Large intestine (tissue), 3 donors: Measurements from ENCODE around the gene PKD1. TPM values are rescaled to one million over a fixed set of nuclear protein-coding genes. Genes with fewer than 3 reads are reported as not detected.

ENCODE experiments used
- DNase-seq, 2 donors: peaks; one replicate each; pipeline versions ENCODE4 v3.0.0 to v3.0.0-alpha.2; 2013
- H3K27ac ChIP-seq: one replicate; pipeline ENCODE4 v1.5.1; 2013; ENCODE audit warnings: low read length
- H3K27me3 ChIP-seq: 2 replicates; pipeline ENCODE4 v1.6.1; 2013; ENCODE audit warnings: low read length; ENCODE audit not compliant: control insufficient read depth, insufficient read depth
- H3K36me3 ChIP-seq: 2 replicates; pipeline ENCODE4 v1.6.1; 2013; ENCODE audit warnings: low read length; ENCODE audit not compliant: control insufficient read depth, insufficient read depth
- H3K4me1 ChIP-seq: one replicate; pipeline ENCODE4 v1.6.1; 2013; ENCODE audit warnings: low read length; ENCODE audit not compliant: control insufficient read depth, insufficient read depth
- H3K4me3 ChIP-seq: one replicate; pipeline ENCODE4 v1.5.1; 2013; ENCODE audit warnings: low read length
- H3K9me3 ChIP-seq: one replicate; pipeline ENCODE4 v1.6.1; 2013; ENCODE audit warnings: mild to moderate bottlenecking, low read depth, low read length, moderate library complexity; ENCODE audit not compliant: control insufficient read depth
- WGBS: methylation state at CpG from one replicate; pipeline ENCODE4 v1.1.5; 2013; ENCODE audit warnings: low lambda C conversion rate; ENCODE audit not compliant: insufficient coverage; 5-methylcytosine and 5-hydroxymethylcytosine counted together
- polyA plus RNA-seq: library from polyadenylated mRNA; unstranded; fragments of 120-200 nt; gene quantifications from one replicate; pipeline ENCODE4 v1.2.1, GENCODE V29; 2013

The PKD1 gene
- polyA plus RNA-seq, 1 donor: 58.4 TPM

DNA sequence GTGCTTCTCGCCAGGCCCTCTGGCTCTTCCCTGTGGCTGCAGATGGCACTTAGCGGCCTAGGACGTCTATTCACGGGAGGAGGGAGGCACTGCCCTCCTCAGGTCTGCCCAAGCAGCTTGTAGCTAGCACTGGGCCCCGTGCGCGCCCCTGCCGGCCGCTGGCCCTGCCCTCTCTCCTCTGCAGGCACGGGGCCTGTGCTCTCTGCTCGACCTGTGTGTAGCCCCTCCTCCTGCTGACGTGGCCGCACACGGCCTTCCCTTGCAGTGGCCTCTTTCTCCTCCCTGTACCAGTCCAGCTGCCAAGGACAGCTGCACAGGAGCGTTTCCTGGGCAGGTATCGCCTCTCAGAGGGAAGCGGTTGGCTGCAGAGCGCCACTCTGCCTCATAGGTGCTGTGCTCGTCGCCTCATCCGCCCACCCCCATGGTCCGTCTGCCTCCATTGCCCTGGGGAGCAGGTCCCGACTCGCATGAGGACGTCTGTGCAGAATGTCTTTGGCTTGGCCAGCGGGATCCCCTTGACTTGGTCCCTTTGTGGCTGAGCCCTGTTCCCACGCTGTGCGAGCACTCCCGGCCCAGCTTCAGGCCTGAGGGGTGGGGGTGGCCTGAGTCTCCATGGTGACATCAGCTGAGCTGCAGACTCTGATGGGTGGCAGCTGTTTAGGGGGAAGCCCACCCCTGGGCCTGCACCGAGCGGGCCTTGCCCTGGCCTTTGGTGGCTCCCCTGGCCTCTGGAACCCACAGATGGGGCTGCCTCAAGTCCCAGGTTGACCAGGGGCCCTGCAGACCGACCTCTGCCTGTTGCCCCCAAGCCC lies 53.3 kb downstream of the PKD1 start:
- DNase-seq: peak; percentile 33 to 48
- peak overlapping the region; percentile 62 for H3K27ac ChIP-seq
- H3K9me3 ChIP-seq: peaks cover 4% of the 10 kb centered on the region
- H3K27me3 ChIP-seq: no peaks in the 10 kb centered on the region
- peaks cover 15% of the 10 kb centered on the region for H3K4me1 ChIP-seq
- H3K36me3 ChIP-seq: peaks cover 92% of the 10 kb centered on the region
- no CpG with 5 or more reads among the region's 32 CpGs for WGBS
- H3K4me3 ChIP-seq: no peak overlapping the region

DNA sequence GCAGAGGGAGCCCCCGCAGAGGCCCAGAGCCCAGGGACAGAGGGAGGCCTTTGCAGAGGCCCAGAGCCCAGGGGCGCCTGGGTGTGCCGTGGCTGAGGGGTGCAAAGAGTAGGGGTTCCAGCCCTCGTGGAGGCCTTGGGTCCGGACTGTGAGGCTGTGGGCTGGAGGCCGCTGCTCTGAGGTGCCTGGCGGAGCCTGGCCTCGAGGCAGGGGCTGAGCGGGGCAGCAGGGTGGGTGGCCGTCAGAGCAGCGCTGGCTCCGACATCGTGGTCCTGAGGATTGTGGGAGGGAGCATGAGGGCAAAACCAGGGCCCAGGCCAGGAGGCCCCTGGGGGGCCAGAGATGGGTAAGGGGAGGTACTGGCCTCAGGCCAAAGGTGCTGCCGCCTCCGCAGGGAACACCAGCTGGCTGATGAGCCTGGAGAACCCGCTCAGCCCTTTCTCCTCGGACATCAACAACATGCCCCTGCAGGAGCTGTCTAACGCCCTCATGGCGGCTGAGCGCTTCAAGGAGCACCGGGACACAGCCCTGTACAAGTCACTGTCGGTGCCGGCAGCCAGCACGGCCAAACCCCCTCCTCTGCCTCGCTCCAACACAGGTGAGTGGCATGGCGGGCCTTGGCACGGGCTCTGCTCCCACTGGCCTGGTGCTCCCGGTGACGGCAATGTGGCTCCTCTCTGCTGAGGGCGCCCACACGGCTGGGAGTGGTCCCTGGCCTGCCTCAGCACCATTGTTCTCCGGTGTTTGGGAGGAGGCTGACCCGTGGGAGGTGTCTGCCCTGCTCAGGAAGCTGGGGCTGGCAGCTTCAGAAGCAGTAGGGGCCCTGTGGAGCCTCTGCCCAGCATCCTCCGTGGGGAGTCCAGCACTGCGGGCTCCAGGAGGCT lies 54.3 kb downstream of the PKD1 start:
- DNase-seq: no peak
- Histone ChIP-seq H3K4me1 (peaks cover 15% of the 10 kb centered on the region), H3K4me3 (no peak overlapping the region), H3K27ac (peak overlapping the region; percentile 62), H3K27me3 (no peaks in the 10 kb centered on the region), H3K9me3 (peaks cover 4% of the 10 kb centered on the region), H3K36me3 (peaks cover 90% of the 10 kb centered on the region)
- WGBS: no CpG with 5 or more reads among the region's 35 CpGs

DNA sequence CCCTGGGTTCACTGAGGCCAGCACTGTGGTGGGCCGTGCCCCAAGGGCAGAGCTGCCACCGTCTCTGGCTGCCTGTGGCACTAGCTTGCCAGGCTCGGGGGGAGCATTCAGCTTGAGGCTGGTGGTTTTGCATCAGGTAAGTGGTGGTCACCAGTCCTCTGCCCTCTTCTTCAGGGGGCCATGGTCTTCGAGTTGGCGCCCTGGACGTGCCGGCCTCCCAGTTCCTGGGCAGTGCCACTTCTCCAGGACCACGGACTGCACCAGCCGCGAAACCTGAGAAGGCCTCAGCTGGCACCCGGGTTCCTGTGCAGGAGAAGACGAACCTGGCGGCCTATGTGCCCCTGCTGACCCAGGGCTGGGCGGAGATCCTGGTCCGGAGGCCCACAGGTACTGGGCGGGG lies 55.7 kb downstream of the PKD1 start:
- Histone ChIP-seq H3K36me3 (peaks cover 87% of the 10 kb centered on the region), H3K27me3 (no peaks in the 10 kb centered on the region), H3K4me1 (peaks cover 15% of the 10 kb centered on the region), H3K27ac (no peak overlapping the region), H3K9me3 (peaks cover 4% of the 10 kb centered on the region), H3K4me3 (no peak overlapping the region)
- no peak for DNase-seq
- WGBS: no CpG with 5 or more reads among the region's 16 CpGs

DNA sequence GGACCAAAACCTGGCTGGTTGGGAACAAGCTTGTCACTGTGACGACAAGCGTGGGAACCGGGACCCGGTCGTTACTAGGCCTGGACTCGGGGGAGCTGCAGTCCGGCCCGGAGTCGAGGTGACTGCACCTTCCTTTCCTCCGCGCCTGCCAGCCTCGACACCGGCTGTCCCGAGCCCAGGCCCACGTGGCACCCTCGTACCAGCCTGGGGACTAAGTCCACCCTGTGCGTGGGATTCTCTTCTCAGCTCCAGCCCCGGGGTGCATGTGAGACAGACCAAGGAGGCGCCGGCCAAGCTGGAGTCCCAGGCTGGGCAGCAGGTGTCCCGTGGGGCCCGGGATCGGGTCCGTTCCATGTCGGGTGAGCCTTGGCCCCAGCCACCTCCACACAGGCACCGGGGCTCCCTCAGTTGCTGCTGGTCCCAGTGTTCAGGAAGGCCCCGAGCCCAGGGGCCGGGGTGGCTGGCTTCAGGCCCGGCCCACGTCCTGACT lies 56.3 kb downstream of the PKD1 start:
- no peaks in the 10 kb centered on the region for H3K27me3 ChIP-seq
- no peak overlapping the region for H3K27ac ChIP-seq
- no CpG with 5 or more reads among the region's 30 CpGs for WGBS
- no peak for DNase-seq
- H3K4me1 ChIP-seq: peaks cover 15% of the 10 kb centered on the region
- peaks cover 4% of the 10 kb centered on the region for H3K9me3 ChIP-seq
- H3K36me3 ChIP-seq: peaks cover 84% of the 10 kb centered on the region
- no peak overlapping the region for H3K4me3 ChIP-seq

DNA sequence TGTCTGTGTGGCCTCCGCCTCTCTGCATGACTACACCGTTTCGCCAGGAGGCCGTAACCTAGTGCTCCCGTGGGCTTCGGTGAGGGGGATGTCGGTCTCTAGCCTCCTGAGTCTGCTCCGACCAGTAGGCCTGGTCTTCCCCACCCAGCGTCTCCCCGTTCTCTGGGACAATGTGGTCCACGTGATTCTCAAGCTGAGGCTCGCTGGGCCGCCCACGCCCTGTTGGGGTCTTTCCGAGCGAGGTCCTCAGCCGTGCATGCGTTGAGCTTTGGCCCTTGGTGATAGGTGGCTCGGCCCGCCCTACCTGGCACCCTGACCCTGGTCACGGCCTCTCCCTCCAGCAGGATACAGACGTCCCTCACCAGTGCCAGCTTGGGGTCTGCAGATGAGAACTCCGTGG lies 57.0 kb downstream of the PKD1 start:
- WGBS: no CpG with 5 or more reads among the region's 23 CpGs
- Histone ChIP-seq H3K9me3 (peaks cover 4% of the 10 kb centered on the region), H3K4me1 (peaks cover 15% of the 10 kb centered on the region), H3K36me3 (peaks cover 84% of the 10 kb centered on the region), H3K4me3 (no peak overlapping the region), H3K27ac (no peak overlapping the region), H3K27me3 (no peaks in the 10 kb centered on the region)
- DNase-seq: no peak

DNA sequence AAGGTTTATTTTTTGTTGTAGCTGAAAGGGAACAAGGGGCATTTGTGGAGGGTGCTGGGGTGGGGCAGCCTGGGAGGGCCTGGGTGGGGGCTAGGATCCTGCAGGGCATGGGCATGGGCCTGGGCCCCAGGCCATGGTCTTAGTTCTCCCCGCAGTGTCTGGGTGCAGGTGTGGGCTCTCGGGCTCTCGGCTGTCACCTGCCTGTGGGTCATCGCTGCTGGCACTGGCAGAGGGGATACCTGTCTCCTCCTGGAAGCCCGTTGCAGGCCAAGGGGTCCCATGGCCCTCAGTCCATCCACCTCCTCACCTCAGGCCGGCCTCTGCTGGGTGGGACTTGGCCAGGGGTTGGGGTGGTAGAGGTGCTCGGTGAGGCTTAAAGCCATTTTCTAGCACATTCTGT lies 57.6 kb downstream of the PKD1 start:
- peaks cover 15% of the 10 kb centered on the region for H3K4me1 ChIP-seq
- no peaks in the 10 kb centered on the region for H3K27me3 ChIP-seq
- peaks cover 4% of the 10 kb centered on the region for H3K9me3 ChIP-seq
- no peak overlapping the region for H3K27ac ChIP-seq
- H3K36me3 ChIP-seq: peaks cover 84% of the 10 kb centered on the region
- no peak overlapping the region for H3K4me3 ChIP-seq
- no CpG with 5 or more reads among the region's 7 CpGs for WGBS
- DNase-seq: no peak

DNA sequence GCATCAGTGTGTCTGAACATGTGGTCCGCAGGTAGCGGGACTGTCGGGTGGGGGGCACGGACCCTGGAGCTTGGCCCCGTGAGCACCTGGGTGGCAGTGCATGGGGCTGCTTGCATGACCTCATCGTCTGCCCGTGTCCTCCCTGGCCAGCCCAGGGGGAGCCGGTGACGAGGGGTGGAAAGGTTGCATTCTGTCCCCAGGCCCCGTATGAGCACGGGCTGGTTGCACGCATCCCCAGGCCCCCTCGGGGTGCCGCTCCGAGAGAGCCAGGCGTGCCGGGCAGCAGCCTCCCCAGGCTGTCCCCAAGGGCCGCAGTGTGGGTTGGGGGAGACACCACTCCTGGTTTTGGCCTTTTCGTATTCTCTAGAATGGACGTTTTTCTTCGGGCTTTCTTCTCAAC lies 58.0 kb downstream of the PKD1 start:
- no CpG with 5 or more reads among the region's 21 CpGs for WGBS
- H3K9me3 ChIP-seq: peaks cover 4% of the 10 kb centered on the region
- no peak overlapping the region for H3K4me3 ChIP-seq
- DNase-seq: no peak
- H3K27ac ChIP-seq: no peak overlapping the region
- H3K4me1 ChIP-seq: peaks cover 12% of the 10 kb centered on the region
- H3K27me3 ChIP-seq: no peaks in the 10 kb centered on the region
- peaks cover 84% of the 10 kb centered on the region for H3K36me3 ChIP-seq

DNA sequence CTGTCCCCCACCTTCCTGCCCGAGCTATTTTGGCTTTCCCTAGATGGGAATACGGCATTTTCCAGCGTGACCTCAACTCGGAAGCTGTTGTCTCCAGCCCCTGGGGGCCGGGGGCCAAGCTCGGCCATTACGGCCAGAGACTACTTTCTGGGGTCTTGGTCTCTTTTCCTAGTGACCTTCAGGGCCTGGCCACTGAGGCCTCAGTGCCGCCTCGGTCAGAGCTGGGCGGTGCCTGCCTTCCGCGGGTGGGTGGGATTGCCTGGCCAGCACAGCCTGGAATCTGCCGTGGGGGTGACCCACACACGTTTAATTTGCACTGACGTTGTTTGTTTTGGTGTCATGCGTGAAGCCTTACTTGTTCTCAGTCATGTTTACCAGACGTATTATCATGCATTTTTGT lies 58.7 kb downstream of the PKD1 start:
- 93% methylated on average over 3 of the region's 17 CpGs for WGBS
- DNase-seq: no peak
- Histone ChIP-seq H3K9me3 (peaks cover 4% of the 10 kb centered on the region), H3K4me1 (peaks cover 5% of the 10 kb centered on the region), H3K36me3 (peaks cover 84% of the 10 kb centered on the region), H3K4me3 (no peak overlapping the region), H3K27me3 (no peaks in the 10 kb centered on the region), H3K27ac (no peak overlapping the region)

DNA sequence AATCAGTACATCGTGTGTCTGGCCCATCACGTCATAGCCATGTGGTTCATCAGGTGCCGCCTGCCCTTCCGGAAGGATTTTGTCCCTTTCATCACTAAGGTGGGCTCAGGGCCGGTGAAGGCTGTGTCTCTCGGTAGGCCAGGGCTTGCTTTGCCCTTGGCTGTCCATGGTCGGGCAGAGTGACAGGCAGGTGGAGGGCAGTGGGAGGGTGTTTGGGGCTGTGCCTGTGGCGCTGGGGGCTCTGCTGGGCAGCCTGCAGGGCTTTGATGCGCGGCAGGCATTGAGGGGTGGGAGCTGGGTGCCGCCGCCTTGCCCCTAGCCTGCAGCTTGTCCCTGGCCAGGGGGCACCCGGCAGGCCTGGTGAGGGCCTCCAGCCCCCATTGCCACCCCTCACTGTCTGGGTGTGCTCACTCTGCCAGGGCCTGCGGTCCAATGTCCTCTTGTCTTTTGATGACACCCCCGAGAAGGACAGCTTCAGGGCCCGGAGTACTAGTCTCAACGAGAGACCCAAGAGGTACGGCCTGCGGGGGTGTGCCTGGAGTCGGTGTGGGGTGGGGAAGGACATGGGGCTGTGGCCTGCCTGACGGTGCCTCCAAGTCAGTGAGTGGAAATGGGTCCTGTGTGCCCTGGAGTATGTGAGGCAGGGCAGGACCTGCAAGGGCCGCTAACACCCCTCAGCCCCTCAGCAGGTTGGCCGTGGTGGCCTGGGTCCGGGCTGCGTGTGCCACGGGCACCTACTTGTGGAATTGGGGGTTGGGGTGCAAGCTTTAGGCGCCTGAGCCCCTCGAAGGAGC lies 59.4 kb downstream of the PKD1 start:
- no peak for DNase-seq
- Histone ChIP-seq H3K9me3 (peaks cover 4% of the 10 kb centered on the region), H3K27ac (no peak overlapping the region), H3K4me1 (no peaks in the 10 kb centered on the region), H3K36me3 (peaks cover 84% of the 10 kb centered on the region), H3K27me3 (no peaks in the 10 kb centered on the region), H3K4me3 (no peak overlapping the region)
- no CpG with 5 or more reads among the region's 28 CpGs for WGBS

DNA sequence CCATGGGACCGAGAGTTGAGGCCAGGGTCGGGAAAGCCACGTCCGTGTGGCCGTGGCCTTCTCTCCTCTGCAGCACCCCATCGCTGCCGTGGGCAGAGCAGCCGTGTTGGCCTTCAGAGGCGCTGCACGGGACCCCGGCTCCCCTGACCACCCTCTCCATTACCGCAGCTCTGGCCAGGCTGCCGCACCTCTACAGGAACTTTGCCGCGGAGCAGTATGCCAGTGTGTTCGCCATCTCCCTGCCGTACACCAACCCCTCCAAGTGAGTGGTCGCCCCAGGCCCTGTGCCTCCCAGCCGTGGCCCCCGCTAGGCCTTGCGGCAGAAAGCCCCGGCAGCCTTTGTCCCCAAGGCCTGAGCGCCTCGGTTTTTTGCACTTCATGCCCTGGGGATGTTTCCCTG lies 60.1 kb downstream of the PKD1 start:
- H3K36me3 ChIP-seq: peaks cover 82% of the 10 kb centered on the region
- no peaks in the 10 kb centered on the region for H3K4me1 ChIP-seq
- no peaks in the 10 kb centered on the region for H3K27me3 ChIP-seq
- no CpG with 5 or more reads among the region's 24 CpGs for WGBS
- peaks cover 4% of the 10 kb centered on the region for H3K9me3 ChIP-seq
- DNase-seq: no peak
- H3K4me3 ChIP-seq: no peak overlapping the region
- no peak overlapping the region for H3K27ac ChIP-seq
